Subcutaneous adipose tissue (tissue), 4 donors: Measurements from ENCODE around the gene LSM10. TPM values are rescaled to one million over a fixed set of nuclear protein-coding genes. Genes with fewer than 3 reads are reported as not detected.

Source experiments
- CTCF ChIP-seq: fragments of 450-650 bp; IDR thresholded peaks from one replicate; pipeline ENCODE4 v1.5.1; 2016; ENCODE audit warnings: low read depth, mild to moderate bottlenecking, control low read depth, antibody characterized with exemption, moderate library complexity
- total RNA-seq, 4 donors: library from RNA; depleted of rRNA; stranded (reverse); fragments of >200 nt; gene quantifications; one replicate each; pipeline ENCODE4 v1.1.0, GENCODE V29; 2016

LSM10 gene
- total RNA-seq, 4 donors from 2014 or later = 39.4 to 53.5 (median 45.6) TPM

DNA sequence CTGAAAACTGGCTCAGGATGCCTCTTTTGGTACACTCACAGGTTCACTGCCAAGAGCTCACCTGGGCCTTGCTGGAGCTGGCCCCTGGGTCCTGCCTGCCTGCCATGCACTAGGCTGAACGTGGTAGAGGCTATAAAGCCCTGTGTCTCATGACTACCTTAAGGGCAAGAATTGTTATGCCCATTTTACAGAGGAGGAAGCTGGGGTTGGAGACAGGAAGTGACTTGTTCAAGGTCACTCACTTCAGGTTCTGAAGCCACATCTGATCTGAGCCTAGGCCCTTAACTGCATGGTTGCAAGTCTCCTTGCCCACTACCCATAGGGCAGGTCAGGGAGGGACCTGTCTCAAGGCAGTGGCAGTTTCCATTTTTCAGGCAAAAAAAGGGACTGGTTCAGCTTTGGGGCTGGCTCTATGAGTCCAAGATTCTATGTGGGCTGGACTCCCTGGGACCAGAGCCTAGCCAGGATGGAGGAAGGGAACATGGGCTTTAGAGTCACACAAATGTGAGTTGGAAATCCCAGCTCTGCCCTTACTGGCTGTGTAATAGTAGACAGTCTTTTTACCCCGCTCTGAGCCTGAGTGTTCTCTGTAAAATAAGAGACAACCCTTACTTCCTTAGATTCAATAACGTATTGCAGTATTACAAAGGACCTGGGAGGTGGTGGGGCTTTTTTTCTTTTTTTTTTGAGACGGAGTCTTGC is 19.8 kb downstream of the LSM10 start:
- TF ChIP-seq CTCF = no peak

- TF ChIP-seq CTCF = no peak
These were observed 25.1 kb downstream of the LSM10 start for GRCh38 chr1:36372617-36373016.

DNA sequence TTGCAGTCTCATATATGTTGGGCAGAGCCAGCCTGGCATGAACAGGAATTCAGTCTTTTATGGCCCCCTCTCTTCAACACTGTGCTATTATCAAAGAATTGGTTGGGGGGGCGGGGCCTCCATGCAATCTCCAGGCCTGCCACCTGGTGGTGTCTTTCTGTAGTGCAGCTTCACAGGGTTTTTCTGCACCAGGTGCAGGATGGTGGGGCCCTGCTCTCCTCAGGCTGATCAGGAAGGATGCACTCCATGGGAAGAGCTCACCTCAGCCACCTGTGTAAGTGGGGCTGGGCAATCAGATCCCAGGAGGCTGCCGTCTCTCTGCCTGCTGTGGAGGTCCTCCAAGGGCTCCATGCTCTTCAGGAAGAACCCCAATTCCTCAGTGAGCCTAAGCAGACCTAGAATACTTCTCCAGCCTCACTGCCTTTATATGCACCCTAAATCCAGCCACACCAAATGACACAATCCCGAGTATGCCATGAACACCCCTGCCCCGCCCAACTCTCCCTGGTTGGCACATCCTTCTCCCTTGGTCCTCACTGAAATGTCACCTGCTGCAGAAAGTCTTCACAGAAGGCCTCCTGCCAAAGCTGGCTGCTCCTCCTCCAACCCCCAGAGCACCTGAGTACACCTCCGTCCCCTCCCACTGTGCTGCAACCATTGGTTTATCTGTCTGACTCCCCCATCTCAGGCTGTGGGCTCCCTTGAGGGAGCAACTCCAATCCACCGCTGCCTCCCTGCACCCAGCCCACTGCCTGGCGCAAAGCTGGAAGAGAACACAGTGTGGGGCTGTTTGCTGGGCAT is 28.4 kb downstream of the LSM10 start:
- TF ChIP-seq CTCF = no peak

GRCh38 chr1:36367798-36368197 is 29.9 kb downstream of the LSM10 start:
- no peak for TF ChIP-seq CTCF

- TF ChIP-seq CTCF = no peak
These were observed 30.6 kb downstream of the LSM10 start for GRCh38 chr1:36367066-36367465.

DNA sequence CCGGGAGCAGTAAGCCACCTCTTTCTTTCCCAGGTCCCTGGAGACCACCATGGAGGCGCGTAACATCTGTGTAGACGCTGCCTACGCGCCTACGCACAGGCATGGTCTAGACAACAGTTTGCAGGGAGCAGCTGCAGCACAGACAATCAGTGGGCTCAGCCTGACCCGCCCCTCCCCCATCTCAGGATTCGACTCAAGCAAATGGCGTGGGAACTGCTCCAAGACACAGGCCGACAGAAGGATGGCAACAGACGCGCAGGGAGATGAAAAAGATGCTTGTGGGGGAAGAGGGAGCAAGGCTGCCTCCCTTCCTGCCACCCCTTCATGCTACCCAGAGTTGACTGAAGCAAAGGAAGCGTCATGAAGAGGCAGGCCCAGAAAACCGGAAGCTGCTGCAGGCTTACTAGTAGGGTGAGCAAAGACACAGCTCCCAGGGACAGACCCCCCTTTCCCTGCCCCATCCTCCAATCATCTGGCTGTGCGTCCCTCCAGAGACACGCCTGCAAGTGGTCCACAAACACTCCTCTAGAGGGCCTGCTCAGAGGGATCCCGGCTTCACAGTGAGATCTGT is 31.5 kb downstream of the LSM10 start:
- no peak for TF ChIP-seq CTCF

DNA sequence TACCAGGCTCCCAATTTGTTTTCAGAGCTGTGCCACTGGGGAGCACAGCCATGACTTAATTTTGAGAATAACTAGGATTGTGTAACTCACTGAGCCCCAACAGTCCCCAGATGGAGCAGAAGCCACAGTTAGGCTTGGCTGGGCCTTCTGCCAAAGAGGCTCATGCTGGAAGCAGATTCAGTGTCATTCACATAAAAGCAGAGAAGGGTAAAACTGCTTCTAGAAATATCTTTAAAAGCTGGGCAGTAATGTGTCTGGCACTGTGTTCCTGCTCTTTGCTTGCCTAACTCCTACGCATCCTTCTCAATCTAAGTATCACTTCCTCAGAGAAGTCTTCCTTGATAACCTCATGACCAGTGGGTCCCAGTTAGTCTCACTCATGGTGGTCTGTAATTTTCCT is 32.3 kb downstream of the LSM10 start:
- no peak for TF ChIP-seq CTCF
